ENCODE data around the gene ZNF43.

- TF ChIP-seq, protein P1, sequence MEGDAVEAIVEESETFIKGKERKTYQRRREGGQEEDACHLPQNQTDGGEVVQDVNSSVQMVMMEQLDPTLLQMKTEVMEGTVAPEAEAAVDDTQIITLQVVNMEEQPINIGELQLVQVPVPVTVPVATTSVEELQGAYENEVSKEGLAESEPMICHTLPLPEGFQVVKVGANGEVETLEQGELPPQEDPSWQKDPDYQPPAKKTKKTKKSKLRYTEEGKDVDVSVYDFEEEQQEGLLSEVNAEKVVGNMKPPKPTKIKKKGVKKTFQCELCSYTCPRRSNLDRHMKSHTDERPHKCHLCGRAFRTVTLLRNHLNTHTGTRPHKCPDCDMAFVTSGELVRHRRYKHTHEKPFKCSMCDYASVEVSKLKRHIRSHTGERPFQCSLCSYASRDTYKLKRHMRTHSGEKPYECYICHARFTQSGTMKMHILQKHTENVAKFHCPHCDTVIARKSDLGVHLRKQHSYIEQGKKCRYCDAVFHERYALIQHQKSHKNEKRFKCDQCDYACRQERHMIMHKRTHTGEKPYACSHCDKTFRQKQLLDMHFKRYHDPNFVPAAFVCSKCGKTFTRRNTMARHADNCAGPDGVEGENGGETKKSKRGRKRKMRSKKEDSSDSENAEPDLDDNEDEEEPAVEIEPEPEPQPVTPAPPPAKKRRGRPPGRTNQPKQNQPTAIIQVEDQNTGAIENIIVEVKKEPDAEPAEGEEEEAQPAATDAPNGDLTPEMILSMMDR (IDR thresholded peaks at IDR 0.05; ENCODE audit: insufficient read depth, low read length, poor library complexity, severe bottlenecking), result no peak
- TF ChIP-seq EZH2phosphoT487 (conservative IDR thresholded peaks at IDR 0.05; ENCODE audit: low read length), result no peak
Observed at GRCh38 chr19:21786936-21787335, 49.0 kb downstream of the ZNF43 start.
